RCC 7860 (cell line): ENCODE results near the gene DUSP2.

Experiments
- DNase-seq: peaks from one replicate; pipeline ENCODE4 v3.0.0-alpha.2; 2015; ENCODE audit warnings: low spot score
- FAIRE-seq: peaks from 2 replicates; lab custom pipeline; 2012; peaks lifted over from hg19 to GRCh38; lab: Jason Lieb, UNC

Gene DUSP2

DNA sequence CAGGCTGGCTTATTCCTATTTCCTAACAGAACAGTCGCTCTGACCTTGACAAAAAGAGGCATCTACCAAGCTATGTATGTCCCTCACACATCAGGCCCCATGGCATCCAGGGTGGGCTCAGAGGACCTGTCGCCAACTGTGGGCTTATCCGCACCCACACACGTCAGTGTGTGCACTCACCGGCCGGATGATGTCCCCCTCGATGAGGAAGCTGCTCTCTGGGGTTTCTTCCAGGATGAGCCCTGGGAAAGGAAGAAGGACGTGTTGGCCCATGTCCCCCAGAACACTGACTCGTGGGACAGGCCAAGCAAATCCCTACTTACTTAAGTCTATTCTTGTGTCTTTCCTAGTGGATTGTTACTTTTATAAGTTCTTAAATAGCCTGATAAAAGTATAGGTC lies 10.1 kb downstream of the DUSP2 start:
- DNase-seq (no peak), FAIRE-seq (no peak)

DNA sequence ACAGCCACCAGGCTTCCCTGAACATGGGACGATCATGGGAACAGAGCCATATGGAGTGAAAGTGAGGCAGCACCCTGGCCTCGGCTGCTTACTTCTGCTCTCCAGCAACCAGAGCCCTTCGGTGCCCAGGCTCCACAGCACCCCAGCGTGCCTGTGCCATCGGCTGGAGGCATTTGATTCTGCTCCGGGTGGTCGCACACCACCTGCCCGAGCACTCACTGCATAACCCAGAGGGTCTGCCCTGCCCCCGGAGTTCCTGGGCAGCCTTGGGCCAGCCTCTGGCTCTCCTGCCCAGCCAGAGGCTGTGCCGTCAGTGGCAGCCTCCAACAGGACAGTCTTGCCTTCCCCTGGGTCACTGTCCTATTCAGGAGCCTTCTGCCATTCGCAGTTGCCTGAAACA lies 10.8 kb downstream of the DUSP2 start:
- DNase-seq (no peak), FAIRE-seq (no peak)

DNA sequence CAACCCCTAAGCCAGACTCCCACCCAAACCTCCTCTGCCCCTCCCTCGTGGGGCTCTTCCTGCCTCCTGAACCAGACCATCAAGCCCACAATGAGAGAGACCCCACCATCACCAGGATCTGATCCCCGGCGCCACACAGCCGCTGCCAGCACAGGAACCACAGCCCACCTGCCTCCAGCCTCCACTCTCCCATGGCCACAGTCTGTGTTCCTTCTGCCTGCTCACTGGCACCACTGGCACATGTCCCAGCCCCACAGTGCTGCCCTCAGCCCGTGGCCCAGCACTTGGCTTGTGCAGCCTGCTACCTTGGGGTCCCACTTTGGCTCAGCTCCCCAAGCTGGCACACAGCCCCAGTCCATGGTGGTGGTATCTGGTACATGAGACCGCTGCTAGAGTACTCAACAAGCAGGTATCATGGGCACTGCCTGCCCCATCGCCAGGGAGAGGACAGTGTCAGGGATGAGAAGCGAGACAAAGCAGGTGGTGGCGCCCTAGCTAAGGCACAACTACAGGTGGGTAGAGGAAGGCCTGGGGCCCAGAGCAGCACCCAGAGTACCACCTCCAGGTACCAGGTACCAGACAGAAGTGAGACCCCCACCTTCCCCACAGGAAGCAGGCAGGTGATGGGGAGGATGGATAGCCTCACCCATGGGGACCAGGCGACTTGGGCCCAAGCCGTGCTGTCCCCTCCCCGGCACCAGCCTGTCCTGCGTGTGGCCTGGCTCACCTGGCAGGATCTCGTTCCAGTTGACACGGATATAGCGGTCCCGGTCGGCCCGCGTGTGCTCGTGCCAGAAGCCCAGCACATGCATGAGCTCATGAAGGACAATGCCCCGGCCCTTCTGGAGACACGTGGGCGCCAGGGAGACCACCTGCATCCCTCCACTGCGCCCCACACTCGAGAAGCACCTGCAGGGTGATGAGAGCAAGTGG lies 13.2 kb downstream of the DUSP2 start:
- FAIRE-seq (no peak), DNase-seq (no peak)

DNA sequence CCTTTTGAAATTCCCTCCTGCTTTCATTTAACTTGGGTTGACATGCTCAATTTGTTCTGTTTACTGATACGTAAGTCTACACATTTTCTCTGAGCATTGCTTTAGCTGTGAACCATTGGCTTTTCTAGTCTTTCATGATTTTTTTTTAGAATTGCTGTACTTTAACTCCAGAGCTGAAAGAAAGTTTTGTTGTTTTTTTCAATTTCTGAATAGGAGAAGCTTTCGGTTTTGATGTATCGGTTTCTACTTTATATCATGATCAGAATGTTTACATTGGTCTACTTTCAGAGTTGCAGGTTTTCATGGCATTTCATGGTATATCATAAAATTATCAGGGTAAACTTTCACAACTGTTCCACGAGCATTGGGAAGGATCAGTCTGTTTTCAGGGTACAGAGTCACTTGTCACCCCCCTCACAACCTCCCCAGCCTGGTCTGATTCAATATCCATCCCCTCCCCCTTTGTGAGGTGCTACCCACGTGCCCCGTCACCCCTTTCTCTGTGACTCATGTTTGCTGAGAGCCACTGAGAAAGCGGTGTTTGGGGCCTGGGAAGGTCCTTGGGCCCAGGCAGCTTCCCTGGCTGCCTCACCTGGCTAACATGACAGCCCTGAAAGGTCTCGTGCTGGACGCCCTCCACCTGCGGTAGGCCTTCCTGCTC lies 14.0 kb downstream of the DUSP2 start:
- FAIRE-seq = no peak

DNA sequence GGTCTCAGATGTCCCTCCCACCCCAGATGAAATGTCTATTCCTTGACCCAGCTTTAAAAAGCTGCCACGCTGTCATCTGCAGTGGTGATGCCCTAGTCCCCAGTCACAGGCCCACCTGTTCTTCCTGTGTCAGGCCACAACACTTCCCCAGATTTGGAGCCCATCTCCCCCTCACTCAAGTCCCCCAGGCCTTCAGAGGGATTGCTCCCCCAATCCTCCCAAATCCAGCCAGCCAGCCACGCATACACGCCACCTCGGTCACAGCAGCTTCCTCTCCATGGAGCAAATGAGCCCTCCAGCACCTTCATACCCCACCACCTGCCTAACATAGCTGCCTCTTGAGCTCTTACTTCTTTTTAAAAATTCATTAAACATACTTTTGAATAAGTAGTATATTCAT lies 14.8 kb downstream of the DUSP2 start:
- FAIRE-seq (no peak), DNase-seq (no peak)

More for the DNA sequence above, 14.0 kb downstream of the DUSP2 start:
- DNase-seq = no peak

DNA sequence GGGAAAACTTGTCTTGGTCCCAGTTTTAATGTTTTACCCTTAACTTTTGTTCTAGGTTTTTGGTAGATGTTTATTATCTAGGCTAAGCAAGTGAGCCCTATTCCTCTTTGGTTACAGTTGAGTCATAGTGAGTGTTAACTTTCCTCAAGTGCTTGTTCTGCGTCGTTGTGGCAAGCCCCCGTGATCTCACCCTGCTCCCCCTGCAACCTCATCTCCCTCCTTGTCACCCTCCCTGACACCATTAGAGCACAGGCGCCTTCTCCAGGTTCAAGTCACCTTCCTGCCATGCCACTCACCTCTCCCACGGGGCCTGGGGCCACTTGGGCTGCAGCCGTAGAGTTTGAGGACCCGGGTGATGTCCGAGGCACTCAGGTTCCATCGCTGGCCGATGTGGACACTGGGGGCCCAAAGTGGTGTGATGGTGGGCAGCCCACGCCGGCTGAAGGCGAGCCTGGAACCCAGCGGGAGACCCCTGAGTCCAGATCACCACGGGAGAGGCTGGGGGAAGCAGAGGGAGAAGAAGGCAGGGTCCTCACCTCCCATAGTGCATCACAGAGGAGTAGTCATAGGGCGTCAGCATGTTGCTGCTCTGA lies 15.6 kb downstream of the DUSP2 start:
- DNase-seq (no peak), FAIRE-seq (no peak)

DNA sequence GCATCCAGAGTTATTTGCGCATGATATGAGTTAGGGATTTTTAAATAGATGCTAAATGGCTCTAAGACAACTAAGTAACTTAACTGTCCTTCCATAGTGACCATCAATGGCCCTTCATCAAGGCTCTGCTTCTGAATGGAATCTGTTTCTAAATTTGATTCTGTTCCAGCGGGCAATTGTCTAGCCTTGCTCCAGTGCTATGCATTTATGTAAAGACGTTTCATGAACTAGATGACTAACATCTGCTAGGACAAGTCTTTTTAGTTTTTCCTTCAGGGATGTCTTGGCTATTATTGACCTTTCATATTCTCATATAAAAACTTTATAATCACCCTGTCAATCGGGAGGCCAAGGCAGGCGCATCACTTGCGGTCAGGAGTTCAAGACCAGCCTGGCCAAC lies 16.8 kb downstream of the DUSP2 start:
- FAIRE-seq = no peak

DNA sequence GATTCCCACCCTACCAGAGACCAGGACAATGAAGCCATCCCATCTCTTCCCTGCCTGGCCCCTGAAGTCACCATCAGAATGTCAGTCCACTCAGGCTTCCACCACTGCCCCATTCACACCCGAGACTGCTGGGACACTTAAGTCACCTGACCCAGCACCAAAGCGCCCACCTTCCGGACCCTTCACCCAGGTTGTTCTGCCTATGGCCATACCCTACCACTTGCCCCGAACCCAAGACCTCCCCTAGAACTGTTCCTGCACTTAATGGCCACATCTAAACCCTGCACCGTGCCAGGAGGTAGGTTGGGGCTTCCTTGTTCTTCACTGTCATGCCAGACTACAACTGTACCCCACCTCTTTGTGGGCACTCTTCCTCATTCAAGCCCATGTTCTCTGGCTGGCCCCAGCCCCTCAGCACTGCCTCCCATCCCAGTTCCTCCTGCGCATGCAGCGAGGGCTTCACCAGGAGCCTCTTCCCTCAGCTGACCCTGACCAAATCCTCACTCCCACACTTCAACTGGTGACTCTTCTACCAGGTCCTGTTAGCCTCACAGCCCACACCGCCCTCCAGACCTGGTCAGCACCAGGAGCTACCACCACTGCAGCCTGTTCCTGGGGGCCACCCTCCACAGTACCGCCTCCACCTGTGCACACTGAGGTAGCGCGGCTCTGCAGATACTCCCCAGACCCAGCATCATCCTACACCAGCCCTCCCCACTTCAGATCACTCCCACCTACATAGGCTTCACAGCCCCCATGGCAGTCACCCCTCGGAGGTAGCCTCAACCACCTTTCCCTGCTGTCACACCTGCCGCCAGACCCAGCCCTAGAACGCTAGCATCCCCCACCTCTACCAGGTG lies 20.6 kb downstream of the DUSP2 start:
- DNase-seq (no peak), FAIRE-seq (no peak)

More for the DNA sequence above, 16.8 kb downstream of the DUSP2 start:
- no peak for DNase-seq

DNA sequence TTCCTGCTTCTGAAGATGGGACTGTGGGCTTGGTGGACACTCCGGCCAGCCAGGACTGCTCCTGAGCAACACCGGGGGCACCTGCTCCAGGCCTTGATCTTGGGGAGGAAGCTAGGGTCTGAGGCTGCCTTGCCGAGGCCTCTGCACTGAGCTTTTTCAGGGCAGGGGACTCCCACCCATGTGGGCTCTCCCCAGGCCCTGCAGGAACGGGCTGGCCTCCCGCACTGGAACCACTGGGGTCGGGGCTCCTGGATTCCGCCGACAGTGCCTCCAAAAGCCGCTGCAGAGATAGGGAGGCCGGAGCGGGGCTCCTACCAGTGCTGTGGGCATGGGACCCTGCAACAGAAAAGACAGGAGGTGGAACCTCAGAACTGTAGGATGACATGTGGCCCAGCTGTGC lies 21.3 kb downstream of the DUSP2 start:
- FAIRE-seq (no peak), DNase-seq (no peak)

DNA sequence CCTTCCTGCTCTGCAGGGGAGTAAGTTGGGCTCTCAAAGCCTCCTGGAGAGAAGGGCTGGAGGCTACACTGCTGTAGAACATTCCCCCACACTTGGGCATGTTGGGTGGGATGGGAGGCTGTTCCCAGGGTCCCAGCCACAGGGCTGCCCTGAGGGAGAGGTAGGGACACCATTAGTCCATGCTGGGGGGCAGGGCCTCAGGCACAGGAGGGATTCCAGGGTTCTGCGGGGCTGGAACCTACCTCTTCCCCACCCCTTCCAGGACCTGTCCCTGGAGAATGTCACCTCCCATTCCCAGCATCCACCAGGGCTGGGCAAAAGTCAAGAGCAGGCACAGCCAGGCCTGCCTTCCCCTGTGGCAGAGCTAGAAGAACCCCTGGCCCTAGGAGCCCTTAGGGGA lies 21.9 kb downstream of the DUSP2 start:
- FAIRE-seq = no peak

DNA sequence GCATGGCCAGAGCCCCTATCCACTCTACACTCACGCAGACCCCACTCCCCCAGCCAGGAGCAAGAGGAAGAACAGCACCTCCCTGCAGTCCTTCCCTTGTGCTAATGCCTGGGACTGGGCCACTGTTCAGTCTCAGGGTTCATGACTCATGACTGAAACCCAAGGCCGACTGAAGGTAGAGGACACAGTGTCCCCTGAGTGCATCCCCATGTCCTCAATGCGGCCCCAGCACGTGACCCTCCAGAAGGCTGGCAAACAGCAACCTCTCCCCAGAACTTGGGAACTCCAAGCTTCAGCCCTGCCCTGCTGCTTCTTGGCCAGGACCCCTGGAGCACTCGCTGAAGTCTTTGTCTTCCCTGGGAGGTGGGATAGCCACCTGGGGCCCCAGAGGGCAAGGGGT lies 22.8 kb downstream of the DUSP2 start:
- FAIRE-seq (no peak), DNase-seq (no peak)

More for the DNA sequence above, 21.9 kb downstream of the DUSP2 start:
- no peak for DNase-seq

DNA sequence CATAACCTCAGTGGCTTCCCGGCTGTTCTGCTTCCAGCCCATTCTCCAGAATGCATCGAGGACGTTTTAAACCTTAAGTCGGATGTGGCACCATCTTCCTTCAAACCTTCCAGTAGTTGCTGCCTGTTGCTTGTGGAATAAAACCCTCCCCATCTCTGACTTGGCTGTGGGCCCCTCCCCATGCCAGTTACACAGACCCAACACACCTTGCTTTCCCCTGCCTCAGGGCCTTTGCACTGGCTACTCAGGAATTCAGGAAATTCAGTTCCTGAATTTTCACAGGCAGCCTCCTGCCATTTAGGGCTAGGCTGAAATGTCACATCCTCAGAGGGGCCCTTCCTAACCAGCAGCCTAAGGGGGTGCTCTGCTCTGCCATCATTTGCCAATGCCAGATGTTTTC lies 23.8 kb downstream of the DUSP2 start:
- FAIRE-seq (no peak), DNase-seq (no peak)

DNA sequence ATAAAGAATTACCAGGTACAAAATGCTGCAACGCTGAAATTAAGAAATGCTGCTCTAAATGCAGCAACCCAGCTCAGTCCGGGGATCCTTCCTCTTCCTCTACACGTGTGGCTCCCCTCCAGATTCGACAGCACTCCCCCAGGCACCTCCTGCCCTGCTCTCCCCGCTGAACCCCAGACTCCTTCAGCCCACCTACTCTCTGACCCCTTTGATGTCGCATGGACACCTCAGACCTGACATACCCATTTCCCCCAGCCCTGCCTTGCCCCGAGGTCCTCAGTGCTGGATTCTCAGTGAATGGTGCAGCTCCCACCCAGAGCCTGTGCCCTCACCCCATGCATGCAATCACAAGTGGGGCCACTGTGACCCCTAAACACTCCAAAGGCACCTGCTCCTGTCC lies 24.2 kb downstream of the DUSP2 start:
- no peak for FAIRE-seq
- no peak for DNase-seq

DNA sequence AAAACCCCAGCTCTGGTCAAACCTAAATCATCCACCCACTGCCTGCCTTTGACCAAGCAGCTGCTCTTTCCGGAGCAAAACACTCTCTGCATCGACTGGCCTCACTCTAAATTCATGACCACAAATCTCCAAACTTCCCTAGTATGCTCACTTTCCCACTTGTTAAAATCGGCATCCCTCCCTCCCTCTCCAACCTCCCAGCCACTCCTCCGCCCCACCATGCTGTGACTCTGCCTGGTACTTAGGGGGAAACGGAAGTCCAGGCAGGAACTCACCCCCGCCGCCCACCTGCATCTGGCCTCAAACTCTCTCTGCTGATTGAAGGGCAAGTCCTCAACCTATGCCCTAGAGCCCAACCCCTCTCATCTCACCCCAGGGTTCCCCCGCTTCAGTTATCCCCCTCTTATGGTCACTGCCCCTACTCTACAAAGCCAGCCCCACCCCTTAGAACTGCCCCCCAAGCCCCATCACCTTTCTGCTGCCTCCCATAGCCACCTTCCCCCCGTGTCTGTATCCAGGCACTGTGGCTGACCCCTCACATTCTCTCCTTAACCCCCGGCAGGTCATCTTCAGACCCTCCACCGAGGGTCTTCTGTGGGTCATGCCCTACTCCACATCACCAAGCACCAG lies 25.0 kb downstream of the DUSP2 start:
- DNase-seq (no peak), FAIRE-seq (no peak)

DNA sequence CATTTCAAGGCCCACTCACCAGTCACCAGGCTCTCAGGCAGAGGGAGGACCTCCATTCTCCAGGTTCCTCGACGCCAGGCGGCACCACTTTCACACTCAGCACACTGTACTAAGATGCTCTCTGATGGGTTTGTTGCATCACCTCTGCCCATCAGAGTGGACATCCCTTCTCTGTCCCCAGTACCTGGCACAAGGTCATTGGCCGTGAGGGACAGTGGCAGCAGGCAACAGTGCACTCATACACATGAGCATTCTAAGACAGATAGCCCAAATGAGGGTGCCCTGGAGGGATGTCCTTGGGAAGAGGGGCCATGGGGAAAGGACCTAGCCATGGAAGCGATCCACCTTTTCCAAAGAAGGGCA lies 25.9 kb downstream of the DUSP2 start:
- no peak for FAIRE-seq
- no peak for DNase-seq

DNA sequence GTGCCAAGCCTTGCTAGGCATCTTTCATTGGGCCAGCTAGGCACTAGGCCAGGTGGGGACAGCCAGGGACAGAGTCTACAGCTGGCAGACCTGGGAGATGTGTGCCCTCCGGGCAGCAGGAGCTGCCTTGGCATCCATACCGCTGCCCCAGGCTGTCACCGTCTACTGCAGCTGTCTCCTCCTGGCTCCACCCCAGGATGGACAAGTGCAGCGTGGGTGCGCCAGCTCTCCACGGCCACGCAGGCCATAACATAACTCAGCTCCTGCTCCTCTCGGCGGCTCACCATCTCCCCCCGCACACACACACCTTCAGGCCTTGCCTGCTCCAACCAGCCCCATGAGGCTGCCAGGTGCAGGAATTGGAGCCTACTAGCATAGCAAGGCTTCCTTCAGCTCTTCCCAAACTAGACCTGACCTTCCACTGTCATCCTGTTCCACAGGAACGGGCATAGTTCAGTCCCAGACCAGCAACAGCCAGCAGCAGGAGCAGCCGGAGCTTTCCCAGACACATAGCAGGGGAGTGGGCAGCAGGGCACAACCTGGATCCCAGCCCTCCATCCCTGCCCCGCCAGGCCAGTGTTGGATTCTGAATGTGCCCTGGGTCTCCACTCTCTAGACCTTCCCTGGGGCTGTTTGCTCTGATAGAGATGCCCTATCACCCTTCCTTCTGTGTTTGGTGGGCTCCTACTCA lies 26.4 kb downstream of the DUSP2 start:
- DNase-seq (no peak), FAIRE-seq (no peak)

DNA sequence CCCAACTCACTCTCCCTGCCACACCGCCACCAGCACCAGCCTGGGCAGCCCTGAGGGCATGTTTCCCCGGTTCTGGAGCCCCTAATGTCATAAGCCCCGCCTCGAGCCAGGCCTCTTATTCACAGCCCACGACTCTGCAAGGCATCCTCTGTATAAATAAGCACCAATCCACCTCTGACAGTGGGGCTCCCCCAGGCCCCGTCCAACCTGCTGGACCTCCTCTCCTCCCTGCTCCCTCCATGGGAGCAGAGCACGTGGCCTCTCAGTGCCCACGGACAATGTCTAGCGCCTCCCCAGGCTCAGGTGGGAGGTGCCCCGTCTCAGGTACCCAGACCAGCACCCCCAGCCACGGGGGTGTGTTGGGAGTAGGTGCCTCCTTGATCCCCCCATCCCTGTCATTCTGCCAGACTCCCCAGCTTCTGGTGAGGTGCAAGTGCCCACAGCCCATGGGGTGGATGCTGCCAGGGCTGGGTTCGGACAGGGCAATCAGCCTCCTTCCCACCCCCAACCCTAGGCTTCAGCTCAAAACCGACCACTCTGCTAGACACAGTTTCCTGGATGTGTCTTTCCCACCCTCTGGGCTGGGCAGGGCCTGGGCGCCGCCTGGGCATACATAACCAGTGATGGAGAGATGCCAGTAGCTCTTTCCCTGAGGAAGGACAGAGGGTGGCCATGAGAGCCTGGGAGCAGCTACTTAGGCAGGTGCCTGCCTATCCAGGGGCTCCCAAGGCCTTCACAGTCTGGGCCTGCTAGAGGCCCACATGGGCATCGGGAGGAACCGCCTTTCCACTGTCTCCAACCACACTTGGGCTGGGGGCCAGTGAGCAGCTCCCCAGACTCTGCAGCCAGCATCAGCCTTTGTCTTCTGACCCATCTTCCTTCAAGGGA lies 27.3 kb downstream of the DUSP2 start:
- FAIRE-seq = no peak

DNA sequence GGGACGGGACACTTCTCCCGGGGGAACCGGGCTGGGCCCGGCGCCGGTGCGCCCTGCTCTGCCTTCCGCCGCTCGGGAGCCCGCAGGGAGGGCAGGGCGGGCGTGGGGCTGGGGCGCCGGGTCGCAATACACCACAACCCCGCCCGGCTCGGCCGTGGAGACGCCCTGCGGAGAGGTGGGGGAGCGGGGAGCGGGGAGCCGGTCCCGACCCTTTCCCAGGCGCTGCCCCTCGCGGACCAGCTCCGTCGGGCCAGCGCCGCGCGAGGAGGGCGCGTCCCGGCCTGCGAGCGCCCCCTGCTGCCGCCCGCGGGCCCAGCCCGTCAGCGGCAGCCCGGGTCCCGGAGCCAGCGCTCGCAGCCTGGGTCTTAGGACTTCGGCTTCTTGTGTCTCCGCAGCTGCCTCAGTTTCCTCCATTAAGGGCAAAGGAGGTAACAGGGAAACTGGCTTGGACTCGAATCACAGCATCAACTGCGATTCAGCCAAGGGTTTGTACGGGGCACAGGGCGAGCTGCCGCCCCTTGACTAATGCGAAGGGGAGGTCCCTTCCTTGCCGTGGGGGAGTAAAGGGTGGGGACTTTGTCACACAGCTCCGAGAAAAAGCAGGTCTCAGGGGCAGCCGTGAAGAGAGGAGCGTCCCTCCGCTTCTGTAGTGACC lies 28.2 kb downstream of the DUSP2 start:
- FAIRE-seq = no peak
- no peak for DNase-seq

More for the DNA sequence above, 27.3 kb downstream of the DUSP2 start:
- DNase-seq = no peak
